PC-3 (cell line): ENCODE data around the gene ZNF121.

Source experiments
- CTCF ChIP-seq: fragments of 300-600 bp; sonication (generic); conservative IDR thresholded peaks from 2 replicates; pipeline ENCODE4 v1.5.1; 2017; ENCODE audit warnings: antibody characterized with exemption, low read depth, mild to moderate bottlenecking, low read length
- EZH2 ChIP-seq: fragments of 300-600 bp; sonication (generic); IDR thresholded peaks from one replicate; pipeline ENCODE4 v1.6.1; 2017; ENCODE audit warnings: antibody characterized with exemption, mild to moderate bottlenecking, low read length; ENCODE audit not compliant: unreplicated experiment

GRCh38 chr19:9627856-9628255 is 43.6 kb upstream of the ZNF121 start:
- TF ChIP-seq EZH2, result no peak
- TF ChIP-seq CTCF, result no peak
